Left lung (tissue), 10 donors: Measurements from ENCODE around the gene CEP152. TPM values are rescaled to one million over a fixed set of nuclear protein-coding genes. Genes with fewer than 3 reads are reported as not detected.

Experiments used
- ATAC-seq: fragments of 200-7000 bp; cut with Tn5 transposase; one replicate; pipeline ENCODE4 v1.9.1; 2020; ENCODE audit warnings: moderate library complexity
- DNase-seq, 4 donors: peaks; one replicate each; pipeline ENCODE4 v3.0.0-alpha.2; 2013 to 2020
- H3K27ac ChIP-seq, 2 donors: fragments of 200-600 bp; sonication (generic) in 1 of 2; one replicate each; pipeline versions ENCODE4 v1.5.0 to v1.8.0; 2020 to 2021
- H3K27me3 ChIP-seq, 2 donors: fragments of 200-600 bp; sonication (generic) in 1 of 2; one replicate each; pipeline versions ENCODE4 v1.5.0 to v1.8.0; 2020 to 2021
- H3K36me3 ChIP-seq, 2 donors: fragments of 200-600 bp; sonication (generic) in 1 of 2; one replicate each; pipeline versions ENCODE4 v1.5.0 to v1.8.0; 2020 to 2021
- H3K4me1 ChIP-seq, 2 donors: fragments of 200-600 bp; one replicate each; pipeline ENCODE4 v1.8.0; 2021
- H3K4me3 ChIP-seq, 2 donors: fragments of 200-600 bp; sonication (generic) in 1 of 2; one replicate each; pipeline versions ENCODE4 v1.5.0 to v1.8.0; 2020 to 2021; ENCODE audit warnings: mild to moderate bottlenecking in 1 of 2
- H3K9me3 ChIP-seq, 2 donors: fragments of 200-600 bp; sonication (generic) in 1 of 2; one replicate each; pipeline versions ENCODE4 v1.5.0 to v1.8.0; 2020 to 2021
- intact Hi-C, 2 donors: fragments of 100-400 bp; cut with DNase I; formaldehyde crosslinking; loops; one replicate each; pipeline versions ENCODE4 v1.11.2 to v1.14.2; 2022
- polyA plus RNA-seq, 6 donors: library from polyadenylated mRNA; unstranded; fragments of 120-200 nt; gene quantifications; one replicate each; pipeline ENCODE4 v1.2.1, GENCODE V29; 2013; ENCODE audit not compliant: insufficient read length in 6 of 6
- total RNA-seq, 2 donors: library from RNA; stranded (reverse); fragmentation: NEBNext Ultra II Directional; extraction: Animal tissue kit (Norgen Biotek cat#: 25700); gene quantifications; one replicate each; pipeline ENCODE4 v1.2.1, GENCODE V29; 2021
- TF ChIP-seq, protein P1 (sequence below), 2 donors: fragments of 200-600 bp; sonication (generic) in 1 of 2; IDR thresholded peaks; one replicate each; pipeline versions ENCODE4 v1.5.0 to v1.8.0; 2021; ENCODE audit warnings: antibody characterized with exemption in 2 of 2
- donor health status: DM: no; HTN: yes; CAD: no.
- donor health status: DM: no; HTN: no; CAD: no.

Gene CEP152
- total and polyA plus RNA-seq, 8 donors: 4.1 to 13.8 (median 9.8) TPM

DNA sequence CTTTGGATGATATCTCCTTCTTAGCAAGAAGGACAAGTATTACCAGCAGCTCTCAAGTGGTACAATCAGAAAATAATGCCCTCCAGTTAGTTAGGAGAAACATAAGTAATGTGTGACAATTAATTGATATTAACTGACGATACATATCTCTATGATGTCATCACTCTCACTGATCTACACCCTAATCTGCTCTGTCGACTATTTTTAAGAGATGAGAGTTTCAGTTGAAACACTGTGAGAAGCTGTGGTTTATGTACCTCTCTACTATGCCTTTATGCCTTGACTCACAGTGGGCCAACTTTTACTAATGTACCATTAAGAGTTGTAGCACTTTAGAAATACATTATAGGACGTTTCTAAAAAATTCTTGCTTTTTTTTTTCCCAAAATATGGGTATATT lies 8.6 kb downstream of the CEP152 start:
- Histone ChIP-seq H3K27me3 (no peaks in the 10 kb centered on the region), H3K9me3 (no peaks in the 10 kb centered on the region), H3K36me3 (no peaks in the 10 kb centered on the region), H3K27ac (no peak overlapping the region), H3K4me3 (no peak overlapping the region), H3K4me1 (peaks cover 0 to 10% of the 10 kb centered on the region in 2 donors)
- TF ChIP-seq, protein P1, sequence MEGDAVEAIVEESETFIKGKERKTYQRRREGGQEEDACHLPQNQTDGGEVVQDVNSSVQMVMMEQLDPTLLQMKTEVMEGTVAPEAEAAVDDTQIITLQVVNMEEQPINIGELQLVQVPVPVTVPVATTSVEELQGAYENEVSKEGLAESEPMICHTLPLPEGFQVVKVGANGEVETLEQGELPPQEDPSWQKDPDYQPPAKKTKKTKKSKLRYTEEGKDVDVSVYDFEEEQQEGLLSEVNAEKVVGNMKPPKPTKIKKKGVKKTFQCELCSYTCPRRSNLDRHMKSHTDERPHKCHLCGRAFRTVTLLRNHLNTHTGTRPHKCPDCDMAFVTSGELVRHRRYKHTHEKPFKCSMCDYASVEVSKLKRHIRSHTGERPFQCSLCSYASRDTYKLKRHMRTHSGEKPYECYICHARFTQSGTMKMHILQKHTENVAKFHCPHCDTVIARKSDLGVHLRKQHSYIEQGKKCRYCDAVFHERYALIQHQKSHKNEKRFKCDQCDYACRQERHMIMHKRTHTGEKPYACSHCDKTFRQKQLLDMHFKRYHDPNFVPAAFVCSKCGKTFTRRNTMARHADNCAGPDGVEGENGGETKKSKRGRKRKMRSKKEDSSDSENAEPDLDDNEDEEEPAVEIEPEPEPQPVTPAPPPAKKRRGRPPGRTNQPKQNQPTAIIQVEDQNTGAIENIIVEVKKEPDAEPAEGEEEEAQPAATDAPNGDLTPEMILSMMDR (IDR thresholded peaks at IDR 0.05): no peak
- no peak for ATAC-seq
- intact Hi-C loops: no loop called here
- no peak for DNase-seq

DNA sequence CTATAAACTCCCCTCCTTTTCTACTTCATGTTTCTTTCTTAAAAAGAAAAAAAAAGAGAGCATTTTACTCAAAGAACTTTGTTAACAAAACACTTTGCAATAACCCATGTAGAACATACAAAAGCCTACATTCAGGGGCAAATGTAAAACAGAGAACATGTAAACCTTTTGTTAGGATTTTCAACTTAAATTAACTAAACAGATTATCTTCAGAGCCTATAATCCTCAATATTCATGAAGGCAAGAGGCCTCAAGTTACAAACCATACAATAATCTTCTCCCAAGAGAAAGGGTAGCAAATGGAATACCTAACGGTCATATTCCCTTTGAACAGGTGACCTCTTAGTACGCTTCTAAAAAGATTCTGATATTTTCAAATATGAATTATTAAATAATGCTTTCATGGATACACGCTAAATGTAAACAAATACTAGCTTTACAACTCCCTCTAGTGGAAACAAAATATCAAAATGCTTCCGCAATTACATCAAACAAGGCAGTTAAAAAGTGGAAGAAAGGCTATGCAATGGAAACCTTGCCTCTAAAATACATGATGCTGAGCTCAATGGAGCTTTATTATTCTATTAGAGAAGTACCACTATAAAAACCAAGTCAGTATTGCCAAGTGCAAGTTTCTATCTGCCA lies 9.9 kb downstream of the CEP152 start:
- intact Hi-C loops: no loop called here
- ATAC-seq (peak; percentile 50), DNase-seq (peak in 2 of 4 donors; percentile 22 to 35)
- Histone ChIP-seq H3K4me1 (peaks cover 6 to 11% of the 10 kb centered on the region in 2 donors), H3K27ac (no peak overlapping the region), H3K36me3 (no peaks in the 10 kb centered on the region), H3K9me3 (no peaks in the 10 kb centered on the region), H3K27me3 (no peaks in the 10 kb centered on the region), H3K4me3 (no peak overlapping the region)
- TF ChIP-seq, protein P1 (IDR thresholded peaks at IDR 0.05): peak; percentile 40 to 54

DNA sequence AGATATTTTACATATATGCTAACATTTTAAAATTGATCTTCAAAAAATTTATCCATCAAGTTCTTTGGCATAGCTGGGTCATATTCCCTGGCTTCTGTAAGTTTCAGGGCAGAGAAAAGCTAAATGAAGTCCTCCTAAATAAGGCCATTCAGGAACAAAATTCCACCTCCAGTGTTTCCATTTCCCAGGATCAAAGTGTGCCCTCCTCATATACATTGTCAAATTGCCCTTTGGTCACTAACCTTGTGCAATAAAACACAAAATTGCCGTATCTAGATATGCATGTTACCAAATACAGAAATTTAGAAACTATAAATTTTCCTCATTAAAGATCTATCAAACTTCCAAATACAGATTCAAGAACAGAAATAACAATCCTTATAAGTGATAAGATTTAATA lies 10.6 kb downstream of the CEP152 start:
- Histone ChIP-seq H3K27me3 (no peaks in the 10 kb centered on the region), H3K9me3 (no peaks in the 10 kb centered on the region), H3K27ac (no peak overlapping the region), H3K36me3 (no peaks in the 10 kb centered on the region), H3K4me1 (peaks cover 6 to 18% of the 10 kb centered on the region in 2 donors), H3K4me3 (no peak overlapping the region)
- intact Hi-C loops: no loop called here
- no peak for ATAC-seq
- DNase-seq: no peak
- TF ChIP-seq, protein P1 (IDR thresholded peaks at IDR 0.05): no peak

DNA sequence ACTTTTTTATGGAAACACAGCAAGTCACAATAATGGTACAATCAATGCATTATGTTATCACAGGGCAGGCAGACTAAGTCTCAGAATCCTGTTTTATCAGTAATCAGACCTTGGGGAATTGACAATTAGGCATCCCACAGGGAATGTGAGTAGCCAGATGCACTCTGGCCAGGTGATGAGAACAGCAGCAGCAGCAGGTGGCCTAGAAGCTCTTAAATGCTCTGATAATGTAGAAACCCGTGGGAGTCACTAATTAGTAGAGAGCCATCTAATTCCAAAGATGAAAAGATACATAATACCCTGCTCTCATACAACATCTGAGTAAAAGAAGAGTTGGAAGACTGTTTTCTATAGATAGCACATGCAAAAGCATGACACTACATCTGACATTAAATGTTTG lies 12.6 kb downstream of the CEP152 start:
- no peaks in the 10 kb centered on the region for H3K27me3 ChIP-seq
- peaks cover 11 to 29% of the 10 kb centered on the region in 2 donors for H3K4me1 ChIP-seq
- TF ChIP-seq, protein P1 (IDR thresholded peaks at IDR 0.05): no peak
- no peak overlapping the region for H3K27ac ChIP-seq
- no peak overlapping the region for H3K4me3 ChIP-seq
- H3K9me3 ChIP-seq: no peaks in the 10 kb centered on the region
- no peaks in the 10 kb centered on the region for H3K36me3 ChIP-seq
- DNase-seq: no peak
- no peak for ATAC-seq
- intact Hi-C loops: no loop called here

DNA sequence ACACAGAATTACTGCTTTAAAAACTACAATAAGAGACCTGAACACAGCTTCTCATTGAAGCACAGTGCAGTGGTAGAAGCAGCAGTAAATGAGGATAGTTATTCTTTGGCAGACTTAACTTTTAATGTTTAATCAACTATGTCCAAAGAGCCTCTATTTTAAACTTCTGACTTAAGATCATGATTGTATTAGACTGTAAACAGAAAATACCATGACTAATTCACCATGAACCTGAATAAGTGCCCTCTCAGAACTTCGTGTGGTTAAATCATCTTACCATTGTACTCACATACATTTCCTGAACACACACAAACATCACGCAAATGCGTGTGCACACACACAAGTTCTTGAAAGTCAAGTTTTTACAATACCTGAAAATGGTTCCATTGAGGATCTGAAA lies 13.9 kb downstream of the CEP152 start:
- Histone ChIP-seq H3K27ac (peak overlapping the region in 1 of 2 donors; percentile 9), H3K4me3 (no peak overlapping the region), H3K4me1 (peaks cover 11 to 29% of the 10 kb centered on the region in 2 donors), H3K9me3 (no peaks in the 10 kb centered on the region), H3K36me3 (peaks cover 0 to 11% of the 10 kb centered on the region in 2 donors), H3K27me3 (no peaks in the 10 kb centered on the region)
- DNase-seq (no peak), ATAC-seq (peak; percentile 83)
- intact Hi-C loops: no loop called here
- TF ChIP-seq, protein P1 (IDR thresholded peaks at IDR 0.05): no peak
